HCT116 (cell line): ENCODE results near the gene GPD1L. TPM values are rescaled to one million over a fixed set of nuclear protein-coding genes. Genes with fewer than 3 reads are reported as not detected.

ENCODE experiments used
- ATAC-seq: fragments of 200-7000 bp; cut with Tn5 transposase; 2 replicates; pipeline ENCODE4 v1.9.1; 2020; ENCODE audit warnings: mild to moderate bottlenecking, moderate library complexity
- BruUV-seq: library from RNA; stranded (reverse); fragments of 400-500 nt; replicated peaks from 2 replicates; lab custom pipeline; 2021; lab: Mats Ljungman, UMichigan
- CTCF ChIA-PET: fragments of 300-600 bp; sonication (Branson Sonifier 250); formaldehyde crosslinking; loops from one replicate; lab custom pipeline; 2021; ENCODE audit warnings: antibody characterized with exemption; lab: Charles Lee
- POLR2A ChIA-PET: fragments of 300-600, 350-600 bp; sonication (Branson Sonifier 250); formaldehyde crosslinking; loops from one replicate; lab custom pipeline; 2021; ENCODE audit warnings: antibody characterized with exemption; lab: Charles Lee
- RAD21 ChIA-PET, 2 experiments: fragments of 300-600 bp; sonication (Branson Sonifier 250); formaldehyde crosslinking; loops; one replicate each; lab custom pipeline; 2023; ENCODE audit warnings: low total read pairs in 2 of 2; ENCODE audit not compliant: uncharacterized antibody in 2 of 2, unreplicated experiment in 2 of 2, low non-redundant PET in 1 of 2; lab: Charles Lee
- DNase-seq: peaks from one replicate; pipeline ENCODE4 v3.0.0-alpha.2; 2010; ENCODE audit warnings: low read depth, low spot score
- H2AFZ ChIP-seq: fragments of 200-600 bp; shearing (Covaris generic), sonication (generic); 2 replicates; pipeline ENCODE4 v1.6.1; 2017; ENCODE audit warnings: low read depth, mixed run types, mixed read lengths, antibody characterized with exemption, low read length; ENCODE audit not compliant: poor library complexity, severe bottlenecking
- H3K27ac ChIP-seq: 2 replicates; pipeline ENCODE4 v1.5.1; 2012; ENCODE audit warnings: low read depth, low read length
- H3K27me3 ChIP-seq: fragments of 200-600 bp; sonication (generic); 2 replicates; pipeline ENCODE4 v1.6.1; 2016; ENCODE audit warnings: mixed run types, low read length, mixed read lengths; ENCODE audit not compliant: insufficient read depth
- H3K36me3 ChIP-seq, 2 experiments: fragments of 200-500 bp in 1 of 2; fragments of 200-600 bp in 1 of 2; sonication (Bioruptor generic) in 1 of 2; sonication (generic) in 1 of 2; 2 replicates each; pipeline versions ENCODE4 v1.5.1 to v1.6.1; 2014 to 2016; ENCODE audit warnings: low read length in 2 of 2, inconsistent platforms in 1 of 2, mixed read lengths in 1 of 2, mixed run types in 1 of 2; ENCODE audit not compliant: insufficient read depth in 2 of 2, control insufficient read depth in 1 of 2
- H3K4me1 ChIP-seq, 2 experiments: fragments of 200-600 bp in 1 of 2; sonication (generic) in 1 of 2; 2 replicates each; pipeline versions ENCODE4 v1.5.1 to v1.6.1; 2012 to 2017; ENCODE audit warnings: low read length in 2 of 2, inconsistent platforms in 1 of 2, mild to moderate bottlenecking in 1 of 2, mixed read lengths in 1 of 2, mixed run types in 1 of 2, moderate library complexity in 1 of 2; ENCODE audit not compliant: insufficient read depth in 2 of 2, control insufficient read depth in 1 of 2
- H3K4me2 ChIP-seq: fragments of 200-600 bp; sonication (generic); 2 replicates; pipeline ENCODE4 v1.6.1; 2017; ENCODE audit warnings: mixed run types, low read length, mixed read lengths
- H3K4me3 ChIP-seq, 2 experiments: fragments of 200-600 bp in 1 of 2; sonication (generic) in 1 of 2; replicated peaks in 1 of 2; 2 replicates each; pipeline ENCODE4 v1.5.1; 2011 to 2016; ENCODE audit warnings: low read length in 2 of 2, control low read depth in 1 of 2, low read depth in 1 of 2, mild to moderate bottlenecking in 1 of 2, mixed read lengths in 1 of 2, mixed run types in 1 of 2
- H3K79me2 ChIP-seq: fragments of 200-600 bp; sonication (generic); 2 replicates; pipeline ENCODE4 v1.6.1; 2017; ENCODE audit warnings: mild to moderate bottlenecking, mixed run types, low read length, moderate library complexity, mixed read lengths; ENCODE audit not compliant: insufficient read depth
- H3K9ac ChIP-seq: fragments of 200-600 bp; sonication (generic); 2 replicates; pipeline ENCODE4 v1.6.1; 2016; ENCODE audit warnings: low read length, mixed read lengths
- H3K9me2 ChIP-seq: fragments of 200-600 bp; sonication (generic), shearing (Covaris generic); 2 replicates; pipeline ENCODE4 v1.6.1; 2017; ENCODE audit warnings: mixed run types, mild to moderate bottlenecking, moderate library complexity; ENCODE audit not compliant: insufficient read depth
- H3K9me3 ChIP-seq, 2 experiments: fragments of 200-500 bp in 1 of 2; fragments of 200-600 bp in 1 of 2; sonication (Bioruptor generic) in 1 of 2; sonication (generic) in 1 of 2; 2 replicates each; pipeline ENCODE4 v1.6.1; 2014 to 2017; ENCODE audit warnings: low read length in 2 of 2, mixed read lengths in 2 of 2, inconsistent platforms in 1 of 2, low read depth in 1 of 2, mild to moderate bottlenecking in 1 of 2, mixed run types in 1 of 2, moderate library complexity in 1 of 2; ENCODE audit not compliant: control insufficient read depth in 1 of 2, insufficient read depth in 1 of 2
- H4K20me1 ChIP-seq: fragments of 200-600 bp; sonication (generic), shearing (Covaris generic); 2 replicates; pipeline ENCODE4 v1.6.1; 2017; ENCODE audit warnings: mixed run types, mild to moderate bottlenecking, moderate library complexity; ENCODE audit not compliant: insufficient read depth
- CBX3 ChIP-seq: IDR thresholded peaks from 2 replicates; pipeline ENCODE4 v1.6.1; 2012; ENCODE audit warnings: low read depth
- CEBPB ChIP-seq: IDR thresholded peaks from 2 replicates; pipeline ENCODE4 v1.6.1; 2012; ENCODE audit warnings: low read depth
- EGR1 ChIP-seq: IDR thresholded peaks from 2 replicates; pipeline ENCODE4 v1.6.1; 2012; ENCODE audit warnings: low read depth
- EZH2 ChIP-seq: fragments of 200-600 bp; sonication (generic); IDR thresholded peaks from 2 replicates; pipeline ENCODE4 v1.6.1; 2017; ENCODE audit warnings: antibody characterized with exemption, mixed run types
- EZH2phosphoT487 ChIP-seq: fragments of 200-600 bp; IDR thresholded peaks from 2 replicates; pipeline ENCODE4 v1.6.1; 2018; ENCODE audit warnings: antibody characterized with exemption, borderline replicate concordance
- RAD21 ChIP-seq: IDR thresholded peaks from 2 replicates; pipeline ENCODE4 v1.6.1; 2012; ENCODE audit warnings: low read depth, mild to moderate bottlenecking
- YY1 ChIP-seq: IDR thresholded peaks from 2 replicates; pipeline ENCODE4 v1.6.1; 2011; ENCODE audit warnings: low read length, low read depth, moderate library complexity, mild to moderate bottlenecking; ENCODE audit not compliant: insufficient replicate concordance; ENCODE audit errors: extremely low read depth
- intact Hi-C: fragments of 100-400 bp; cut with micrococcal nuclease; formaldehyde crosslinking; loops from 2 replicates; pipeline ENCODE4 v1.10.0; 2022
- total RNA-seq: library from RNA; stranded (reverse); gene quantifications from one replicate; pipeline ENCODE4 v1.2.1, GENCODE V29; 2021; ENCODE audit not compliant: unreplicated experiment
- TF ChIP-seq, protein P1 (sequence below): IDR thresholded peaks from 2 replicates; pipeline ENCODE4 v1.6.1; 2012

Gene GPD1L
- total RNA-seq, 1 experiment from 2014 or later = 21.9 TPM

DNA sequence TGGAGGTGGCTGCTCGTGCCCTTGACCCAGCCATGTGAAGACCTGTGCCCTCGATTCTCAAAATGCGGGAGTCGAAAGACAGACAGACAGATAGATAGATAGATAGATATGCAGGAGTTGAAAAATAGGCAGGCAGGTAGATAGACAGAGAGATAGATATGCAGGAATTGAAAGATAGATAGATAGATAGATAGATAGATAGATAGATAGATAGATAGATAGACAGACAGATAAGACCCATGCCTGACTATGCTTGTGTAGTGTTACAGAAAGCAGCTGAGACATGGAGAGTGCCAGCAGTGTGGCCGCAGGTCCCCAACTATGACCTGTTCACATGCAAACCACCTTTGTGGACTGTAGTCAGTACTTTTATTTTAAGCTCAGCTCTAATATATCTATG is 17.2 kb downstream of the GPD1L start:
- no peaks in the 10 kb centered on the region for H4K20me1 ChIP-seq
- CTCF ChIA-PET = no interaction called here
- H3K9me2 ChIP-seq = no peaks in the 10 kb centered on the region; the same call in 1 of the 2 replicates
- RAD21 ChIA-PET = no interaction called here
- TF ChIP-seq RAD21 = no peak
- TF ChIP-seq, all 23 proteins: peak for 0
- Histone ChIP-seq H3K9me3 (no peaks in the 10 kb centered on the region), H3K27ac (no peak overlapping the region), H3K27me3 (no peaks in the 10 kb centered on the region), H3K4me3 (no peak overlapping the region), H2AFZ (no peak overlapping the region), H3K36me3 (no peaks in the 10 kb centered on the region), H3K4me2 (no peak overlapping the region), H3K79me2 (no peaks in the 10 kb centered on the region), H3K9ac (no peak overlapping the region), H3K4me1 (no peaks in the 10 kb centered on the region)
- DNase-seq = no peak
- POLR2A ChIA-PET = no interaction called here
- no TSS peak for BruUV-seq
- intact Hi-C loops = no loop called here
- no peak for ATAC-seq

DNA sequence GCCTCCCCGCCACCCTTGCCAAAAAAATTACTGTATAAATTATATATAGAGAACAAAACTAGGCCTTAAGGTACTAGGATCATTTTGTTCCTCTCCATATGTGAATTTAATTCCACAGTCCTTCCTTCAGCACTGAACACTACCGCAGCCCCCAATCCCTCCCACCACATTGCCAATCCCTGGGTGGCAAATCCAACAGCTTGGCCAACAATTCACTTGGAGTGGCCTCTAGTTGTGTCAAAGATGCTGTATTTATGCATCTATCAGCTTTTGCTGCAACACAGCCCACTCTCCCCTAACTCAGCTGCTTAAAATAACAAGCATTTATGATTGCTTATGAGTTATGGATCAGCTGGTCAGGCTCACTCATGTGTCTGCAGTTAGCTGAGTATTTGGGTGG is 18.6 kb downstream of the GPD1L start:
- Histone ChIP-seq H3K4me1 (no peaks in the 10 kb centered on the region), H3K4me3 (no peak overlapping the region), H3K4me2 (no peak overlapping the region), H4K20me1 (no peaks in the 10 kb centered on the region), H3K27ac (no peak overlapping the region), H3K36me3 (no peaks in the 10 kb centered on the region), H3K27me3 (no peaks in the 10 kb centered on the region), H3K79me2 (no peaks in the 10 kb centered on the region), H3K9me3 (no peaks in the 10 kb centered on the region), H2AFZ (no peak overlapping the region), H3K9ac (no peak overlapping the region), H3K9me2 (no peaks in the 10 kb centered on the region; the same call in 1 of the 2 replicates)
- DNase-seq (no peak), ATAC-seq (no peak)
- ChIA-PET POLR2A (no interaction called here), CTCF (no interaction called here), RAD21 (no interaction called here)
- intact Hi-C loops = no loop called here
- no TSS peak for BruUV-seq
- TF ChIP-seq EZH2 (no peak), EGR1 (no peak), YY1 (no peak), EZH2phosphoT487 (no peak), CBX3 (no peak), CEBPB (no peak)
- TF ChIP-seq, protein P1, sequence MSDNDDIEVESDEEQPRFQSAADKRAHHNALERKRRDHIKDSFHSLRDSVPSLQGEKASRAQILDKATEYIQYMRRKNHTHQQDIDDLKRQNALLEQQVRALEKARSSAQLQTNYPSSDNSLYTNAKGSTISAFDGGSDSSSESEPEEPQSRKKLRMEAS = no peak
